ENCODE measurements around the gene TMBIM4.

Gene TMBIM4

DNA sequence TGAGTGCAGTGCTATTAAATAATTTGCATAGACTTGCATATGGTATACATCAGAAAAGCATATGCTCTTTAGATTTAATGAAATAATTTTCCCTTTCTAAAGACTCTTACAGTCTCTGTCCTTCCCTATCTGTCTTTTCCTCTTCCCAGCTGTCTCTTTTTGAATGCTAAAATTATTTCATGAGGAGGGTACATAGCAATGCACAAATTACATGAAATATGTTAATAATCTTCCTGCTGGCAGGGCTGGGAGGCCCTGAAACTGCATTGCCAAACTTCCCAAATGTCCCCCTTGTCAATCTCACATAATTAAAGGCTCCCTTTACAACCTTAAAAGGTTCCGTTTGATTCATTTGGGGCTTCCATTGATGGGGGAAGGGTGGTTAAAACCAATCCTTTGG is 61.4 kb downstream of the TMBIM4 start:
- Histone ChIP-seq H3K36me3 (ENCODE audit: control insufficient read depth, insufficient read depth, low read length) (no peaks in the 10 kb centered on the region), H3K4me3 (ENCODE audit: low read length) (no peak overlapping the region), H3K27me3 (ENCODE audit: control insufficient read depth, insufficient read depth, low read length) (no peaks in the 10 kb centered on the region), H3K9ac (ENCODE audit: low read length) (no peak overlapping the region), H3K4me1 (ENCODE audit: control insufficient read depth, insufficient read depth, low read length) (peaks cover 6% of the 10 kb centered on the region), H3K9me3 (ENCODE audit: control insufficient read depth, low read length) (no peaks in the 10 kb centered on the region)

DNA sequence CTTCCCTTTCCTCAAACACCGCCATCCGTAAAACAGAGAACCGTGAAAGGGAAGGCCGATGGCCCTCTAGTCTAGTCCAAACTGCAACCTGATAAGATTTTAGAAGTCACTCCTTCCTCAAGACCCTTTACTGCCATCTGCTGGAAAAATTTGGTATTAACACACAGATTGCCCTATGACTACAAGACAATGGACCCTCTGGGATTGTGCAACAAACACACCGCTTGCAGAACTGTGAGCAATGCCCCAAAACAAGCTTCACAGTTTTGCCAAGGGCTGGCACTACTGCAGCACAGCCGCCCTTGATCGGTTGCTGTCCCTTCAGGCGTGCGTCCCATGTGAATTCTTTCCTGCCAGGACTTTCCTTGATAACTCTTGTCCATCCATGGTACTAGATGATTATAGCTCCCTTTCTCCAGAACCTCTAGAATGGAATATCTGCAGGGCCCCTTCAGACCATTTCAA is 62.3 kb downstream of the TMBIM4 start:
- Histone ChIP-seq H3K4me1 (ENCODE audit: control insufficient read depth, insufficient read depth, low read length) (peaks cover 6% of the 10 kb centered on the region), H3K9ac (ENCODE audit: low read length) (no peak overlapping the region), H3K27me3 (ENCODE audit: control insufficient read depth, insufficient read depth, low read length) (peaks cover 4% of the 10 kb centered on the region), H3K4me3 (ENCODE audit: low read length) (no peak overlapping the region), H3K9me3 (ENCODE audit: control insufficient read depth, low read length) (no peaks in the 10 kb centered on the region), H3K36me3 (ENCODE audit: control insufficient read depth, insufficient read depth, low read length) (no peaks in the 10 kb centered on the region)

DNA sequence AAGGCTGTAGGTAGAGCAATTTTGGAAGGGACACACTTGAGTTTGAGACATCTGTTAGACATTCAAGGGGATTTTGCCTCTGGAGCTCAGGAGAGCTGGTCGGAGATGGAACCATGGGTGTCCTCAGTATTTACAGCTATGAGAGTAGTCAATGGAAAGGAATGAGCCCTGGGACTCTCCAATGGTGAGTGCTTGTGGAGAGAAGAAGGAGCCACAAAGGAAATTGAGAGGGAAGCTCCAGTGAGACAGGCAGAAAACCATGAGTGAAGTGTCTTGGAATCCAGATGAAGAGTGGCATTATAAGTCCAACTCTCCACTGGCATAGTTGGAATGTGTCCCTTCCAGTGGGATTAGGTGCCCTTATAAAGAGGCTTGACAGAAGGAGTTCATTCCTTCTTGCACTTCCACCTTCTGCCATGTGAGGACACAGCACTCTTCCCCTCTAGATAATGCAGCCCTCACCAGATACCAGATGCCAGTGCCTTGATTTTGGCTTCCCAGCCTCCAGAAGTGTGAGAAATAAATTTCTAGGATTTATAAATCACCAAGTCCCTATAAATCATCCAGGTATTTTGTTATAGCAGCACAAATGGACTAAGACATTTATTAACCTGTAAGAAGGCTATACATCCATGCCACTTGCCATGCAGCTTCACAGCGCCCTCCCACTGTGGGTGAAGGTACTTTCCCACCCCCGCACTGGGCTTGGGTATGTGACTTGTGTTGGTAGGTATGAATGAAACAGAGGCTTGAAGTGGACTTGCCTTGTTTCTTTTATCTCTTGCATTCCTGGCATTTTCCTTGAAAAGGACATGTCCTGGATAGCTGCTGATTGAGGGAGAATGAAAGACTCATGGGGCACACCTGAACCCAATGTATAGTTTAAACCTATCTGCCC is 66.5 kb downstream of the TMBIM4 start:
- Histone ChIP-seq H3K27me3 (ENCODE audit: control insufficient read depth, insufficient read depth, low read length) (peaks cover 4% of the 10 kb centered on the region), H3K4me3 (ENCODE audit: low read length) (no peak overlapping the region), H3K9ac (ENCODE audit: low read length) (no peak overlapping the region), H3K4me1 (ENCODE audit: control insufficient read depth, insufficient read depth, low read length) (peaks cover 6% of the 10 kb centered on the region), H3K36me3 (ENCODE audit: control insufficient read depth, insufficient read depth, low read length) (no peaks in the 10 kb centered on the region), H3K9me3 (ENCODE audit: control insufficient read depth, low read length) (no peaks in the 10 kb centered on the region)

DNA sequence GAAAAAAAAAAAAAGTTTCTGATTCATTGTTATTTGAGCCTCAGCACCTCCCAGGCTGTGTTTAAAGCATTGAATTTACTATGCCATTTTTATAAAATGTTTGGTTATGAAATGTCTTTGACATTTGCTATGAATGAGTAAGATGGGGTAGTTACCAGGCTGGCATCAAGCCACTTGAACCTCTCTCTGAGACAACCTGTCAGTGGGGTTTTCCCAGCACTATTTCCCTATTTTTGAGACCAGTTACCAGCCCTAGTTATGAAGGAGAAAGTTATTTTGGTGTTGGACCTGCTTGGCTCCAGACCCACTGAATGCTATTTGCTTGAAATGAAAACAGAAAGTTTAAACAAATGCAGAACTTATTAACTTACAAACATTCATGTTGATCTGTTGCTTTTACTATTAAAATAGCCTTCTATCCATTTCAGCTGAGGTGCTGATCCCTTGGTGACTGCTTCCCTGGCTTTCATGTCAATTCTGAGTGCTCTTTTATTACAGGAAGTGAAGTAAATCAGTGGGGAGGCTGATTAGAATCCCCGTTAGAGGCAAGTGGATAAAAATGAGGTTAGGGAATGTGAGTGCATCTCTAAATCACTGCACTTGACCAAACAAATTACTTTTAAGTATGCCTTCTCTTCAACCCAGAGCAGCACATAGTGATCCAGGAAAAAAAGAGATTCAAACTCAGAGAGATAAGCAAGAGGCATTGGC is 77.1 kb downstream of the TMBIM4 start:
- no peaks in the 10 kb centered on the region for H3K9me3 ChIP-seq (ENCODE audit: control insufficient read depth, low read length)
- H3K4me3 ChIP-seq (ENCODE audit: low read length): no peak overlapping the region
- no peaks in the 10 kb centered on the region for H3K27me3 ChIP-seq (ENCODE audit: control insufficient read depth, insufficient read depth, low read length)
- no peak overlapping the region for H3K9ac ChIP-seq (ENCODE audit: low read length)
- no peaks in the 10 kb centered on the region for H3K36me3 ChIP-seq (ENCODE audit: control insufficient read depth, insufficient read depth, low read length)
- no peaks in the 10 kb centered on the region for H3K4me1 ChIP-seq (ENCODE audit: control insufficient read depth, insufficient read depth, low read length)

DNA sequence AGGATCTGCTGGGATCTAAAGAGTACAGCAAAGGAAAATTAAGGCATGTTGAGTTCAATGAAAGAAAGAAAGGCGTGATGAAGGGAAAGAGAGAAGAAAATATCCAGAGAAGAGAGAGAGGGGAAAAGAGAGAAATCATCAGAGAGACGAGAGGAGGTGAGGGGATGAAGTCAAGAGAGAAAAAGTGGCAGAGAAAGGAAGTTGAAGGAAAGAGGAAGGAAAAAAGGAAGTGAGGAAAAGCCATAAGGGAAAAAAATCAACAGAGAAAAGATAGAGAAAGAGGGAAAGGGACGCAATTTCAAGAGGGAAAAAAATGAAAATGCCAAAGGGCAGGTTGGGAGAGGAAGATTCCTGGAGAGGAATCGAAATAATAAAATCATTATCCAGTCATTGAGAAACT is 79.6 kb downstream of the TMBIM4 start:
- Histone ChIP-seq H3K27me3 (ENCODE audit: control insufficient read depth, insufficient read depth, low read length) (no peaks in the 10 kb centered on the region), H3K9ac (ENCODE audit: low read length) (no peak overlapping the region), H3K4me1 (ENCODE audit: control insufficient read depth, insufficient read depth, low read length) (no peaks in the 10 kb centered on the region), H3K36me3 (ENCODE audit: control insufficient read depth, insufficient read depth, low read length) (no peaks in the 10 kb centered on the region), H3K4me3 (ENCODE audit: low read length) (no peak overlapping the region), H3K9me3 (ENCODE audit: control insufficient read depth, low read length) (no peaks in the 10 kb centered on the region)

DNA sequence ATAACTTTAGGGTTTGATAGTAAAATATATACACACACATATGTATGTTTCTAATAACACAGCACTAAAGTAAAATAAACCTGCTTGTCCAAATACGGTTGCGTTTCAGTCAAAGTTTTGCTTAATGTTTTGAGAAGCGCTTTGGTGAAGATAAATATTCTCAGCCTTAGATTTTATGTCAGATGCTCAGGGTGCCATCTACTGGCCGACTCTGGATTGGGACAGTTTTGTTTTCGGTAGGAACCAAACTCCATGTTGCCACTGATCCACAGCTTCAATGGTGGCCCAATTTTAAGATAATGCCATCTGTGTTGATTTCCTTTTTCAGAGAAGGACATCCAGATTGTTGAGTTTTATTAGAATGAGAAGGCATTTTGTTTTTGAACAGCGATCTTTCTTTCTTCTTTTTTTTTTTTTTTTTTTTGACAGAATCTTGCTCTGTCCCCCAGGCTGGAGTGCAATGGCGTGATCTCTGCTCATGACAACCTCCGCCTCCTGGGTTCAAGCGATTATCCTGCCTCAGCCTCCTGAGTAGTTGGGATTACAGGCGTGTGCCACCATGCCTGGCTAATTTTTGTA is 82.3 kb downstream of the TMBIM4 start:
- no peak overlapping the region for H3K9ac ChIP-seq (ENCODE audit: low read length)
- H3K4me3 ChIP-seq (ENCODE audit: low read length): no peak overlapping the region
- no peaks in the 10 kb centered on the region for H3K9me3 ChIP-seq (ENCODE audit: control insufficient read depth, low read length)
- no peaks in the 10 kb centered on the region for H3K4me1 ChIP-seq (ENCODE audit: control insufficient read depth, insufficient read depth, low read length)
- no peaks in the 10 kb centered on the region for H3K36me3 ChIP-seq (ENCODE audit: control insufficient read depth, insufficient read depth, low read length)
- no peaks in the 10 kb centered on the region for H3K27me3 ChIP-seq (ENCODE audit: control insufficient read depth, insufficient read depth, low read length)

DNA sequence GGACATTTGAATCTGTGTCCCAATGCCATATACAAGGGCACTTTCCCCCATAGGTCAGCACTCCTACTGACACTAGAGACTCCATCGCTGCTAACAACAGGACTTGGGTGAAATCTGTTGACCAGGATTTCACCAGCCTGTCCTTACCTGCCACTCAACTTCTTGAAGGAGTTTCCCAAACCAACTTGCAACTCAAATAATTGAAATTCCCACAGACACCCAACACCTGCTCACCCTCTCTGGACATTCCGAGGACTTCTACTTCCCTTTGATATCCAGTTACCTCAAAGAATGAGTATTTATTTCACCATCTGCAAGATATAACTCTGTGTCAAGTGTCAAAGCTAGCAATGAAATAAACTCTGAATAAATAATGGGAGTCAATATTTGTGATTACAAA is 83.8 kb downstream of the TMBIM4 start:
- Histone ChIP-seq H3K9me3 (ENCODE audit: control insufficient read depth, low read length) (no peaks in the 10 kb centered on the region), H3K4me3 (ENCODE audit: low read length) (no peak overlapping the region), H3K36me3 (ENCODE audit: control insufficient read depth, insufficient read depth, low read length) (no peaks in the 10 kb centered on the region), H3K9ac (ENCODE audit: low read length) (no peak overlapping the region), H3K27me3 (ENCODE audit: control insufficient read depth, insufficient read depth, low read length) (no peaks in the 10 kb centered on the region), H3K4me1 (ENCODE audit: control insufficient read depth, insufficient read depth, low read length) (no peaks in the 10 kb centered on the region)

Data from mucosa of stomach (tissue), 1 donor.